ENCODE data around the gene CNTN3.

Gene CNTN3

GRCh38 chr3:74614107-74614967 lies at the start of gene CNTN3:
TSS of gene CNTN3 (minus strand) at chr3:74614659. CDS start at chr3:74521112, 93,547 bp downstream.
- no peak for DNase-seq (ENCODE audit: low read depth in 2 of 3, low spot score in 1 of 3)

GRCh38 chr3:74663178-74663577 lies 48.7 kb upstream of the CNTN3 start:
- no peak for DNase-seq (ENCODE audit: low read depth in 2 of 3, low spot score in 1 of 3)

- DNase-seq (ENCODE audit: low read depth in 2 of 3, low spot score in 1 of 3), result no peak
These were observed 47.2 kb upstream of the CNTN3 start for GRCh38 chr3:74661672-74662071.

GRCh38 chr3:74651885-74652284 lies 37.4 kb upstream of the CNTN3 start:
- DNase-seq (ENCODE audit: low read depth in 2 of 3, low spot score in 1 of 3), result no peak

- DNase-seq (ENCODE audit: low read depth in 2 of 3, low spot score in 1 of 3), result no peak
These were observed 36.8 kb upstream of the CNTN3 start for GRCh38 chr3:74651292-74651691.

GRCh38 chr3:74648107-74648506 lies 33.6 kb upstream of the CNTN3 start:
- no peak for DNase-seq (ENCODE audit: low read depth in 2 of 3, low spot score in 1 of 3)

GRCh38 chr3:74646094-74646493 lies 31.6 kb upstream of the CNTN3 start:
- no peak for DNase-seq (ENCODE audit: low read depth in 2 of 3, low spot score in 1 of 3)

GRCh38 chr3:74643636-74644035 lies 29.2 kb upstream of the CNTN3 start:
- no peak for DNase-seq (ENCODE audit: low read depth in 2 of 3, low spot score in 1 of 3)

GRCh38 chr3:74642876-74643275 lies 28.4 kb upstream of the CNTN3 start:
- no peak for DNase-seq (ENCODE audit: low read depth in 2 of 3, low spot score in 1 of 3)

- DNase-seq (ENCODE audit: low read depth in 2 of 3, low spot score in 1 of 3), result no peak
These were observed 25.8 kb upstream of the CNTN3 start for GRCh38 chr3:74640211-74640610.

GRCh38 chr3:74639681-74640080 lies 25.2 kb upstream of the CNTN3 start:
- no peak for DNase-seq (ENCODE audit: low read depth in 2 of 3, low spot score in 1 of 3)

- no peak for DNase-seq (ENCODE audit: low read depth in 2 of 3, low spot score in 1 of 3)
These were observed 22.5 kb upstream of the CNTN3 start for GRCh38 chr3:74636981-74637380.

GRCh38 chr3:74633021-74633420 lies 18.6 kb upstream of the CNTN3 start:
- DNase-seq (ENCODE audit: low read depth in 2 of 3, low spot score in 1 of 3), result no peak

- no peak for DNase-seq (ENCODE audit: low read depth in 2 of 3, low spot score in 1 of 3)
These were observed 17.1 kb upstream of the CNTN3 start for GRCh38 chr3:74631351-74632140.

- no peak for DNase-seq (ENCODE audit: low read depth in 2 of 3, low spot score in 1 of 3)
These were observed 16.1 kb upstream of the CNTN3 start for GRCh38 chr3:74630602-74631001.

- DNase-seq (ENCODE audit: low read depth in 2 of 3, low spot score in 1 of 3), result no peak
These were observed 11.6 kb upstream of the CNTN3 start for GRCh38 chr3:74626011-74626410.

- DNase-seq (ENCODE audit: low read depth in 2 of 3, low spot score in 1 of 3), result no peak
These were observed 9.8 kb upstream of the CNTN3 start for GRCh38 chr3:74624301-74624700.

- no peak for DNase-seq (ENCODE audit: low read depth in 2 of 3, low spot score in 1 of 3)
These were observed 8.9 kb upstream of the CNTN3 start for GRCh38 chr3:74623261-74623836.

- DNase-seq (ENCODE audit: low read depth in 2 of 3, low spot score in 1 of 3), result no peak
These were observed 7.1 kb upstream of the CNTN3 start for GRCh38 chr3:74621581-74621980.

GRCh38 chr3:74617776-74618175 lies 3.3 kb upstream of the CNTN3 start:
- no peak for DNase-seq (ENCODE audit: low read depth in 2 of 3, low spot score in 1 of 3)

- DNase-seq (ENCODE audit: low read depth in 2 of 3, low spot score in 1 of 3), result no peak
These were observed 845 bp downstream of the CNTN3 start for GRCh38 chr3:74613521-74614106.

- DNase-seq (ENCODE audit: low read depth in 2 of 3, low spot score in 1 of 3), result no peak
These were observed 1.4 kb downstream of the CNTN3 start for GRCh38 chr3:74613060-74613459.
